BJ (cell line): ENCODE results near the gene CAMKMT. TPM values are rescaled to one million over a fixed set of nuclear protein-coding genes. Genes with fewer than 3 reads are reported as not detected.

Experiments used
- CTCF ChIA-PET: fragments of 350-600 bp; formaldehyde crosslinking; extraction: SDS; loops from one replicate; lab custom pipeline; 2021; ENCODE audit warnings: antibody characterized with exemption, inconsistent platforms; lab: Yijun Ruan, JAX
- POLR2A ChIA-PET: fragments of 300-600 bp; sonication (Branson Sonifier 250); formaldehyde crosslinking; extraction: SDS; loops from one replicate; lab custom pipeline; 2021; ENCODE audit warnings: antibody characterized with exemption; lab: Charles Lee
- DNase-seq: peaks from one replicate; pipeline ENCODE4 v3.0.0-alpha.2; 2011; ENCODE audit warnings: low read depth
- H3K27me3 ChIP-seq: 2 replicates; pipeline ENCODE4 v1.6.0; 2011; ENCODE audit warnings: low read length; ENCODE audit not compliant: control insufficient read depth, insufficient read depth
- H3K36me3 ChIP-seq: 2 replicates; pipeline ENCODE4 v1.5.1; 2011; ENCODE audit warnings: low read length; ENCODE audit not compliant: control insufficient read depth, insufficient read depth
- H3K4me3 ChIP-seq: 2 replicates; pipeline ENCODE4 v1.5.1; 2011; ENCODE audit warnings: low read depth, mild to moderate bottlenecking, control low read depth, low read length
- CTCF ChIP-seq: IDR thresholded peaks from 2 replicates; pipeline ENCODE4 v1.5.1; 2011; ENCODE audit warnings: low read depth, mild to moderate bottlenecking, control low read depth, inconsistent platforms, low read length, moderate library complexity; ENCODE audit not compliant: insufficient read depth
- polyA plus RNA-seq: library from polyadenylated mRNA; depleted of rRNA; stranded (reverse); fragments of >200 nt; gene quantifications from 2 replicates; pipeline ENCODE4 v1.2.3, GENCODE V29; 2011

CAMKMT gene
- polyA plus RNA-seq, 1 experiment = 2.0 TPM

- ChIA-PET CTCF (interaction anchor here (1.6 kb wide), 1 partner anchor 243 kb away, joined by 5 read pairs; no protein-coding TSS in a partner anchor), POLR2A (no interaction called here)
- H3K4me3 ChIP-seq = no peak overlapping the region
- H3K27me3 ChIP-seq = no peaks in the 10 kb centered on the region
- TF ChIP-seq CTCF = no peak
- H3K36me3 ChIP-seq = no peaks in the 10 kb centered on the region
- DNase-seq = no peak
These were observed 360.4 kb downstream of the CAMKMT start for GRCh38 chr2:44722026-44722625.

DNA sequence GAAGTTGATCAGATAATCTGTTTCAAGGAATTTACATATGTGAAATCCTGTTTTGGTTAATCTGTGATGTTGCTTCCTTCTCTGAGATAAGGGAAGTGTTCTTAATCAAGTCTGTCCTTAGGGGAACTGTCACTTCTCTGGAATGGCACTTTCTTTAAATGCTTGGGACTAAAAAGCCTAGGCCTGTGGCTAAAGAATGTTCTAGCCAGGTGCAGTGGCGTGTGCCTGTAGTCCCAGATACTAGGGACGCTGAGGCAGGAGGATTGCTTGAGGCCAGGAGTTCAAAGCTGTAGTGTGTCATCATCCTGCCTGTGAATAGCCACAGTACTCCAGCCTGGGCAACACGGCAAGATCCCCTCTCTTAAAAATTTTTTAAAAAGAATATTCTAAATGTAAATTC, 362.2 kb downstream of the CAMKMT start:
- no peaks in the 10 kb centered on the region for H3K27me3 ChIP-seq
- CTCF ChIA-PET = no interaction called here
- H3K36me3 ChIP-seq = no peaks in the 10 kb centered on the region
- POLR2A ChIA-PET = no interaction called here
- H3K4me3 ChIP-seq = no peak overlapping the region
- no peak for TF ChIP-seq CTCF
- DNase-seq = no peak

GRCh38 chr2:44730593-44730992, 368.8 kb downstream of the CAMKMT start:
- no peak for DNase-seq
- POLR2A ChIA-PET = no interaction called here
- CTCF ChIA-PET = no interaction called here

GRCh38 chr2:44731505-44731904, 369.8 kb downstream of the CAMKMT start:
- TF ChIP-seq CTCF = no peak
- DNase-seq = no peak
- POLR2A ChIA-PET = no interaction called here
- H3K27me3 ChIP-seq = no peaks in the 10 kb centered on the region
- no peaks in the 10 kb centered on the region for H3K36me3 ChIP-seq
- H3K4me3 ChIP-seq = no peak overlapping the region
- CTCF ChIA-PET = no interaction called here

More at GRCh38 chr2:44730593-44730992, 368.8 kb downstream of the CAMKMT start:
- H3K4me3 ChIP-seq = no peak overlapping the region
- no peak for TF ChIP-seq CTCF
- no peaks in the 10 kb centered on the region for H3K36me3 ChIP-seq
- no peaks in the 10 kb centered on the region for H3K27me3 ChIP-seq

GRCh38 chr2:44736270-44736942, 374.7 kb downstream of the CAMKMT start:
- Histone ChIP-seq H3K27me3 (no peaks in the 10 kb centered on the region), H3K4me3 (no peak overlapping the region), H3K36me3 (no peaks in the 10 kb centered on the region)
- no peak for TF ChIP-seq CTCF
- no peak for DNase-seq
- ChIA-PET CTCF (no interaction called here), POLR2A (no interaction called here)
